Ovary (tissue), 3 donors: ENCODE data around the gene IER2.
"Not testable (repeated sequence)": the region's sequence is repeated elsewhere in the genome, so short reads cannot be mapped to it uniquely, and the experiment has no call there.

ENCODE experiments used
- EP300 ChIP-seq: sonication (generic); formaldehyde crosslinking; IDR thresholded peaks from one replicate; pipeline ENCODE4 v1.6.1; 2017; ENCODE audit warnings: antibody characterized with exemption
- TF ChIP-seq, protein P1 (sequence below), 3 donors: fragments of 450-650 bp in 2 of 3; fragments of 200-600 bp in 1 of 3; IDR thresholded peaks; one replicate each; pipeline versions ENCODE4 v1.5.1 to v1.8.0; 2016 to 2022; ENCODE audit warnings: antibody characterized with exemption in 3 of 3, mild to moderate bottlenecking in 1 of 3
- donor health status: DM: no; HTN: no; CAD: no.

DNA sequence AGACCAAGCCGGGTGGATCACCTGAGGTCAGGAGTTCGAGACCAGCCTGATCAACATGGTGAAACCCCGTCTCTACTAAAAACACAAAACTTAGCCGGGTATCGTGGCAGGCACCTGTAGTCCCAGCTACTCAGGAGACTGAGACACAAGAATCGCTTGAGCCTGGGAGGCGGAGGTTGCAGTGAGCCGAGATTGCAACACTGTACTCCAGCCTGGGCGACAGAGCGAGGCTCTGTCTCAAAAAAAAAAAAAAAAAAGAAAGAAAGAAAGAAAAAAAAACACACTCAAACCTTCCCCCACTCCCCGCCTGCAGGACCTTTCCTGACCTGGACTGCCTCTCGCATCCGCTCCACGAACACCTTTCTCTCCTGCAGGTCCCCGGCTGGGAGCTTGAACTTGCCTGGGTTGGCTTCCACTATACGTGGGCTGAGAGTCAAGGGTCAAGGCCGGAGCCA is 1.0 kb upstream of the IER2 start:
- TF ChIP-seq, protein P1, sequence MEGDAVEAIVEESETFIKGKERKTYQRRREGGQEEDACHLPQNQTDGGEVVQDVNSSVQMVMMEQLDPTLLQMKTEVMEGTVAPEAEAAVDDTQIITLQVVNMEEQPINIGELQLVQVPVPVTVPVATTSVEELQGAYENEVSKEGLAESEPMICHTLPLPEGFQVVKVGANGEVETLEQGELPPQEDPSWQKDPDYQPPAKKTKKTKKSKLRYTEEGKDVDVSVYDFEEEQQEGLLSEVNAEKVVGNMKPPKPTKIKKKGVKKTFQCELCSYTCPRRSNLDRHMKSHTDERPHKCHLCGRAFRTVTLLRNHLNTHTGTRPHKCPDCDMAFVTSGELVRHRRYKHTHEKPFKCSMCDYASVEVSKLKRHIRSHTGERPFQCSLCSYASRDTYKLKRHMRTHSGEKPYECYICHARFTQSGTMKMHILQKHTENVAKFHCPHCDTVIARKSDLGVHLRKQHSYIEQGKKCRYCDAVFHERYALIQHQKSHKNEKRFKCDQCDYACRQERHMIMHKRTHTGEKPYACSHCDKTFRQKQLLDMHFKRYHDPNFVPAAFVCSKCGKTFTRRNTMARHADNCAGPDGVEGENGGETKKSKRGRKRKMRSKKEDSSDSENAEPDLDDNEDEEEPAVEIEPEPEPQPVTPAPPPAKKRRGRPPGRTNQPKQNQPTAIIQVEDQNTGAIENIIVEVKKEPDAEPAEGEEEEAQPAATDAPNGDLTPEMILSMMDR (IDR thresholded peaks at IDR 0.05) = not testable (repeated sequence)
- TF ChIP-seq EP300 = not testable (repeated sequence)
